Smooth muscle cell (in vitro differentiated cells): Measurements from ENCODE around the gene PTPRD. TPM values are rescaled to one million over a fixed set of nuclear protein-coding genes. Genes with fewer than 3 reads are reported as not detected.

Source experiments
- DNase-seq: peaks from one replicate; lab custom pipeline; 2025; ENCODE audit not compliant: unreplicated experiment; lab: John Stamatoyannopoulos, UW
- H2AFZ ChIP-seq: fragments of 200-600 bp; sonication (generic); 2 replicates; pipeline ENCODE4 v1.6.0; 2016; ENCODE audit warnings: antibody characterized with exemption, low read depth, mild to moderate bottlenecking
- H3F3A ChIP-seq: fragments of 200-600 bp; sonication (generic); 2 replicates; pipeline ENCODE4 v1.6.0; 2017; ENCODE audit warnings: antibody characterized with exemption, low read depth
- H3K27ac ChIP-seq: fragments of 200-600 bp; sonication (generic); 2 replicates; pipeline ENCODE4 v1.5.1; 2016; ENCODE audit warnings: low read depth, mild to moderate bottlenecking
- H3K27me3 ChIP-seq: fragments of 200-600 bp; sonication (generic); 2 replicates; pipeline ENCODE4 v1.6.1; 2016; ENCODE audit warnings: low read depth, mild to moderate bottlenecking
- H3K36me3 ChIP-seq: fragments of 200-600 bp; sonication (generic); 2 replicates; pipeline ENCODE4 v1.5.1; 2016; ENCODE audit warnings: low read depth
- H3K4me1 ChIP-seq: fragments of 200-600 bp; sonication (generic); 2 replicates; pipeline ENCODE4 v1.5.1; 2016; ENCODE audit warnings: low read depth
- H3K4me2 ChIP-seq: fragments of 200-600 bp; sonication (generic); 2 replicates; pipeline ENCODE4 v1.6.0; 2016; ENCODE audit warnings: mild to moderate bottlenecking
- H3K4me3 ChIP-seq: fragments of 200-600 bp; sonication (generic); 2 replicates; pipeline ENCODE4 v1.5.1; 2016; ENCODE audit warnings: mild to moderate bottlenecking
- H3K79me2 ChIP-seq: fragments of 200-600 bp; sonication (generic); 2 replicates; pipeline ENCODE4 v1.6.0; 2016; ENCODE audit warnings: low read depth, mild to moderate bottlenecking
- H3K9ac ChIP-seq: fragments of 200-600 bp; sonication (generic); 2 replicates; pipeline ENCODE4 v1.6.0; 2016; ENCODE audit warnings: low read depth
- H3K9me3 ChIP-seq: fragments of 200-600 bp; sonication (generic); replicated peaks from 2 replicates; pipeline ENCODE4 v1.5.1; 2016; ENCODE audit warnings: low read depth
- H4K20me1 ChIP-seq: fragments of 200-600 bp; sonication (generic); 2 replicates; pipeline ENCODE4 v1.6.0; 2016; ENCODE audit warnings: low read depth
- CTCF ChIP-seq: fragments of 200-600 bp; sonication (generic); IDR thresholded peaks from 2 replicates; pipeline ENCODE4 v1.5.1; 2017; ENCODE audit warnings: borderline replicate concordance, mild to moderate bottlenecking, antibody characterized with exemption; ENCODE audit not compliant: insufficient read depth, poor library complexity, severe bottlenecking
- WGBS: methylation state at CpG from one replicate; pipeline ENCODE4 v1.1.7; 2016; ENCODE audit warnings: low lambda C conversion rate; 5-methylcytosine and 5-hydroxymethylcytosine counted together
- polyA plus RNA-seq: library from polyadenylated mRNA; unstranded; fragments of >200 nt; fragmentation: Nextera tagmentation; extraction: Ambion mirVana; gene quantifications from 2 replicates; pipeline ENCODE4 v1.2.1, GENCODE V29; 2016
- total RNA-seq: library from RNA; depleted of rRNA; stranded (reverse); fragments of >200 nt; gene quantifications from 2 replicates; pipeline ENCODE4 v1.2.3, GENCODE V29; 2014

PTPRD gene
- total and polyA plus RNA-seq, 2 experiments from 2014 or later, result 6.5 to 61.0 TPM

DNA sequence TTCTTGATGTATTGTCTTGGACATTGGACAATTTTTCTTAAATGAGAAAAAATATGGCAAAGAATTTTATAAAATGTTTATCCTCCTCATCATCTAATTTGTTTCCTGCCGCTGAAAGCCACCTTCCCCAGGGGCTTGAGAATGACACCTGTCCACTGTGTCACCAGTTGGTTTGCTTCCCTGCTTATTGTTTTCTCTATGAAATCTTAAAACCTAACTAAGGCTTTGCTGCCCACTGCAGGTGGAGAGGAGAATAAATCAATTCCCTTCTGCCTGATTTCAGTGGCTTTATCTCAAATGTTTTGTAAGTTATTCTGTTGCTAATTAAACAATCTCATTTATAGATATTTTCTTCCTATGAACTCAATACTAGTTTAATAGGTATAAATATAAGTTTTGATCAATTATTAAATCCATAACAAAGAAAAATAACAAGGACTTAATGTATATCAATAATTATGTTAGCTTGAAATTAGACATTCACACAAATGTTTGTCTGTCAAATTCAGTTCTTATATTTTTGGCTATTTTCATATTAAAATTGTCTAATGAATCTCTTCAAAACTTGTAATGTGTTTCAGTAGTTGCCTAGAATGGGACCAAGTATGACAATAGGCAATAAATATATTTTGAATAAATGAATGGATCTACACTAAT lies 822.5 kb downstream of the PTPRD start:
- no peaks in the 10 kb centered on the region for H3F3A ChIP-seq
- no peak for DNase-seq
- H3K9me3 ChIP-seq, result no peaks in the 10 kb centered on the region
- no peaks in the 10 kb centered on the region for H3K79me2 ChIP-seq
- H3K27ac ChIP-seq, result no peak overlapping the region
- WGBS, result 21% methylated on average over 1 of the region's 1 CpG
- H2AFZ ChIP-seq, result peak overlapping the region; percentile 33
- H3K4me2 ChIP-seq, result no peak overlapping the region
- no peaks in the 10 kb centered on the region for H4K20me1 ChIP-seq
- H3K36me3 ChIP-seq, result no peaks in the 10 kb centered on the region
- TF ChIP-seq CTCF, result peak; percentile 65
- no peaks in the 10 kb centered on the region for H3K27me3 ChIP-seq
- H3K4me3 ChIP-seq, result no peak overlapping the region
- H3K9ac ChIP-seq, result no peak overlapping the region
- H3K4me1 ChIP-seq, result no peaks in the 10 kb centered on the region

- H3K4me1 ChIP-seq, result no peaks in the 10 kb centered on the region
- no peaks in the 10 kb centered on the region for H3F3A ChIP-seq
- no peak overlapping the region for H3K9ac ChIP-seq
- no peak overlapping the region for H3K27ac ChIP-seq
- no peaks in the 10 kb centered on the region for H3K27me3 ChIP-seq
- H3K4me3 ChIP-seq, result no peak overlapping the region
- no peak overlapping the region for H2AFZ ChIP-seq
- no peak overlapping the region for H3K4me2 ChIP-seq
- no peak for DNase-seq
- H4K20me1 ChIP-seq, result no peaks in the 10 kb centered on the region
- no peak for TF ChIP-seq CTCF
- 71% methylated on average over 4 of the region's 4 CpGs for WGBS
- no peaks in the 10 kb centered on the region for H3K36me3 ChIP-seq
- no peaks in the 10 kb centered on the region for H3K79me2 ChIP-seq
- H3K9me3 ChIP-seq, result no peaks in the 10 kb centered on the region
Observed at GRCh38 chr9:9783711-9784110, 829.1 kb downstream of the PTPRD start.

- no peak overlapping the region for H2AFZ ChIP-seq
- no peak for TF ChIP-seq CTCF
- H3K36me3 ChIP-seq, result no peaks in the 10 kb centered on the region
- no peaks in the 10 kb centered on the region for H3F3A ChIP-seq
- no peak overlapping the region for H3K4me2 ChIP-seq
- no peak for DNase-seq
- H3K4me3 ChIP-seq, result no peak overlapping the region
- no peaks in the 10 kb centered on the region for H3K4me1 ChIP-seq
- no peak overlapping the region for H3K9ac ChIP-seq
- no peaks in the 10 kb centered on the region for H4K20me1 ChIP-seq
- no peaks in the 10 kb centered on the region for H3K27me3 ChIP-seq
- no peak overlapping the region for H3K27ac ChIP-seq
- 72% methylated on average over 2 of the region's 2 CpGs for WGBS
- H3K79me2 ChIP-seq, result no peaks in the 10 kb centered on the region
- no peaks in the 10 kb centered on the region for H3K9me3 ChIP-seq
Observed at GRCh38 chr9:9783211-9783610, 829.6 kb downstream of the PTPRD start.

DNA sequence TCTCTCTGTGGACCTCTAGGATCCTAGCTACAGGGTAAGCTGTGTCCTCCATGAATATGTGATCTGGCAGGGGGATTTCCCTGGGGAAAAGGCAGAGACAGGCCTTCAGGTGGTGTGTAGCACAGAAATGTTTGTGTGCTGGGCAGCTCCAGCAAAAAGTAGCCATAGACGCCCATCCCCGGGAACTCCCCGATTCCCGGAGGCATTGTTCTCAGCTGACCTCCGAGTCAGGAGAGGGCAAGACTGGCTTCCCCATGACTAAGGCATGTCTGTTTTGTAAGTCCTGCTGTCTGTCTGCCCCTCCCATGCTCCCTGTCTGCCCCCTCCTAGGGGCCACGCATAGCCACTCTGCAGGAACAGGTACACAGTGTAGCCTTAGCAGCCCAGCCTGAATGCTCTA lies 834.5 kb downstream of the PTPRD start:
- DNase-seq, result no peak
- Histone ChIP-seq H3K9ac (no peak overlapping the region), H3K27me3 (no peaks in the 10 kb centered on the region), H3K79me2 (no peaks in the 10 kb centered on the region), H3K4me1 (no peaks in the 10 kb centered on the region), H4K20me1 (no peaks in the 10 kb centered on the region), H3K9me3 (no peaks in the 10 kb centered on the region), H3K4me2 (no peak overlapping the region), H3K36me3 (no peaks in the 10 kb centered on the region), H3K27ac (no peak overlapping the region), H2AFZ (no peak overlapping the region), H3F3A (no peaks in the 10 kb centered on the region), H3K4me3 (no peak overlapping the region)
- no peak for TF ChIP-seq CTCF
- 97% methylated on average over 5 of the region's 6 CpGs for WGBS
